Measurements from ENCODE around the gene C9orf72.
"Not testable (repeated sequence)": the region's sequence is repeated elsewhere in the genome, so short reads cannot be mapped to it uniquely, and the experiment has no call there.

C9orf72 gene

GRCh38 chr9:27505744-27506161 lies 67.5 kb downstream of the C9orf72 start:
- Histone ChIP-seq H4K20me1 (no peaks in the 10 kb centered on the region), H3K4me2 (no peak overlapping the region), H3K4me3 (no peak overlapping the region), H3K4me1 (no peaks in the 10 kb centered on the region), H3K9ac (no peak overlapping the region), H3K36me3 (no peaks in the 10 kb centered on the region), H3K9me3 (peaks cover 5% of the 10 kb centered on the region), H3K27me3 (no peaks in the 10 kb centered on the region), H3K27ac (no peak overlapping the region)
- TF ChIP-seq Cebpa-rat (IDR thresholded peaks at IDR 0.05): no peak

GRCh38 chr9:27504259-27504658 lies 69.0 kb downstream of the C9orf72 start:
- TF ChIP-seq Cebpa-rat (IDR thresholded peaks at IDR 0.05): no peak
- no peaks in the 10 kb centered on the region for H3K4me1 ChIP-seq
- H3K27ac ChIP-seq: no peak overlapping the region
- H3K4me2 ChIP-seq: no peak overlapping the region
- H4K20me1 ChIP-seq: no peaks in the 10 kb centered on the region
- no peaks in the 10 kb centered on the region for H3K27me3 ChIP-seq
- H3K36me3 ChIP-seq: no peaks in the 10 kb centered on the region
- no peak overlapping the region for H3K4me3 ChIP-seq
- peaks cover 6% of the 10 kb centered on the region for H3K9me3 ChIP-seq
- no peak overlapping the region for H3K9ac ChIP-seq

- no peak overlapping the region for H3K4me3 ChIP-seq
- no peak for TF ChIP-seq Cebpa-rat (IDR thresholded peaks at IDR 0.05)
- no peaks in the 10 kb centered on the region for H3K4me1 ChIP-seq
- H3K9me3 ChIP-seq: peaks cover 6% of the 10 kb centered on the region
- no peaks in the 10 kb centered on the region for H3K36me3 ChIP-seq
- H3K27ac ChIP-seq: no peak overlapping the region
- H3K9ac ChIP-seq: no peak overlapping the region
- H3K4me2 ChIP-seq: no peak overlapping the region
- H4K20me1 ChIP-seq: no peaks in the 10 kb centered on the region
- H3K27me3 ChIP-seq: no peaks in the 10 kb centered on the region
Observed at GRCh38 chr9:27503623-27504022, 69.7 kb downstream of the C9orf72 start.

- H3K9ac ChIP-seq, H3K4me3 ChIP-seq, H3K36me3 ChIP-seq, H3K27me3 ChIP-seq, H3K27ac ChIP-seq, H4K20me1 ChIP-seq, H3K4me1 ChIP-seq, H3K9me3 ChIP-seq, H3K4me2 ChIP-seq: not testable (repeated sequence)
Observed at GRCh38 chr9:27500902-27501301, 72.4 kb downstream of the C9orf72 start.

GRCh38 chr9:27499451-27499850 lies 73.8 kb downstream of the C9orf72 start:
- Histone ChIP-seq H3K9ac (no peak overlapping the region), H4K20me1 (no peaks in the 10 kb centered on the region), H3K27me3 (no peaks in the 10 kb centered on the region), H3K9me3 (peaks cover 15% of the 10 kb centered on the region), H3K4me1 (no peaks in the 10 kb centered on the region), H3K36me3 (0 out of 2 replicates have a peak, but pooled peaks cover 7% of the 10 kb centered on the region), H3K27ac (no peak overlapping the region), H3K4me2 (no peak overlapping the region), H3K4me3 (no peak overlapping the region)
- no peak for TF ChIP-seq Cebpa-rat (IDR thresholded peaks at IDR 0.05)

- Histone ChIP-seq H3K27ac (no peak overlapping the region), H3K4me3 (no peak overlapping the region)
Observed at GRCh38 chr9:27497883-27498417, 75.3 kb downstream of the C9orf72 start.

More at GRCh38 chr9:27497883-27498417, 75.3 kb downstream of the C9orf72 start:
- Histone ChIP-seq H3K4me2 (no peak overlapping the region), H3K27me3 (no peaks in the 10 kb centered on the region), H3K4me1 (no peaks in the 10 kb centered on the region), H3K36me3 (0 out of 2 replicates have a peak, but pooled peaks cover 8% of the 10 kb centered on the region), H3K9me3 (peaks cover 29% of the 10 kb centered on the region), H3K9ac (no peak overlapping the region), H4K20me1 (no peaks in the 10 kb centered on the region)
- no peak for TF ChIP-seq Cebpa-rat (IDR thresholded peaks at IDR 0.05)

Measured in BLaER1 (cell line).